Karpas-422 (cell line): ENCODE data around the gene PTPN5. TPM values are rescaled to one million over a fixed set of nuclear protein-coding genes. Genes with fewer than 3 reads are reported as not detected.
"Not testable (repeated sequence)": the region's sequence is repeated elsewhere in the genome, so short reads cannot be mapped to it uniquely, and the experiment has no call there.

ENCODE experiments used
- DNase-seq: peaks from one replicate; pipeline ENCODE4 v3.0.0-alpha.2; 2015
- H2AFZ ChIP-seq: fragments of 200-600 bp; sonication (generic); 2 replicates; pipeline ENCODE4 v1.6.1; 2014; ENCODE audit warnings: antibody characterized with exemption, low read length, mixed read lengths
- H3K27ac ChIP-seq: fragments of 200-600 bp; sonication (generic); 2 replicates; pipeline ENCODE4 v1.5.1; 2014; ENCODE audit warnings: mild to moderate bottlenecking, low read length, moderate library complexity
- H3K27me3 ChIP-seq: fragments of 200-600 bp; sonication (generic); 2 replicates; pipeline ENCODE4 v1.6.1; 2014; ENCODE audit warnings: low read length, mixed read lengths
- H3K36me3 ChIP-seq: fragments of 200-600 bp; sonication (generic); 2 replicates; pipeline ENCODE4 v1.6.1; 2014; ENCODE audit warnings: low read length, mixed read lengths; ENCODE audit not compliant: insufficient read depth
- H3K4me1 ChIP-seq: fragments of 200-600 bp; sonication (generic); 2 replicates; pipeline ENCODE4 v1.6.1; 2014; ENCODE audit warnings: mild to moderate bottlenecking, low read length, mixed read lengths
- H3K4me2 ChIP-seq: fragments of 200-600 bp; sonication (generic); 2 replicates; pipeline ENCODE4 v1.6.1; 2014; ENCODE audit warnings: low read length, low read depth, mild to moderate bottlenecking; ENCODE audit not compliant: poor library complexity, severe bottlenecking
- H3K4me3 ChIP-seq: fragments of 200-600 bp; sonication (generic); 2 replicates; pipeline ENCODE4 v1.5.1; 2014; ENCODE audit warnings: mild to moderate bottlenecking, antibody characterized with exemption, low read length, mixed read lengths
- H3K79me2 ChIP-seq: fragments of 200-600 bp; sonication (generic); 2 replicates; pipeline ENCODE4 v1.6.1; 2014; ENCODE audit warnings: mild to moderate bottlenecking, low read length, mixed read lengths
- H3K9ac ChIP-seq: fragments of 200-600 bp; sonication (generic); 2 replicates; pipeline ENCODE4 v1.6.0; 2014; ENCODE audit warnings: low read length
- H3K9me2 ChIP-seq: fragments of 200-600 bp; sonication (generic), shearing (Covaris generic); replicated peaks from 2 replicates; pipeline ENCODE4 v1.6.0; 2014; ENCODE audit warnings: mild to moderate bottlenecking, low read length, moderate library complexity; ENCODE audit not compliant: insufficient read depth
- H3K9me3 ChIP-seq: fragments of 300-700, 200-600 bp; sonication (generic); 2 replicates; pipeline ENCODE4 v1.6.1; 2014; ENCODE audit warnings: low read length, mixed read lengths
- H4K20me1 ChIP-seq: fragments of 200-600 bp; sonication (generic); 2 replicates; pipeline ENCODE4 v1.6.1; 2014; ENCODE audit warnings: mild to moderate bottlenecking, antibody characterized with exemption, low read length, low read depth; ENCODE audit not compliant: insufficient read depth
- total RNA-seq: library from RNA; depleted of rRNA; stranded (reverse); fragments of >200 nt; shearing (Covaris generic); gene quantifications from 2 replicates; pipeline ENCODE4 v1.2.3, GENCODE V29; 2014; ENCODE audit warnings: low replicate concordance; rRNA removed

The PTPN5 gene
- total RNA-seq, 1 experiment from 2014 or later = not detected

DNA sequence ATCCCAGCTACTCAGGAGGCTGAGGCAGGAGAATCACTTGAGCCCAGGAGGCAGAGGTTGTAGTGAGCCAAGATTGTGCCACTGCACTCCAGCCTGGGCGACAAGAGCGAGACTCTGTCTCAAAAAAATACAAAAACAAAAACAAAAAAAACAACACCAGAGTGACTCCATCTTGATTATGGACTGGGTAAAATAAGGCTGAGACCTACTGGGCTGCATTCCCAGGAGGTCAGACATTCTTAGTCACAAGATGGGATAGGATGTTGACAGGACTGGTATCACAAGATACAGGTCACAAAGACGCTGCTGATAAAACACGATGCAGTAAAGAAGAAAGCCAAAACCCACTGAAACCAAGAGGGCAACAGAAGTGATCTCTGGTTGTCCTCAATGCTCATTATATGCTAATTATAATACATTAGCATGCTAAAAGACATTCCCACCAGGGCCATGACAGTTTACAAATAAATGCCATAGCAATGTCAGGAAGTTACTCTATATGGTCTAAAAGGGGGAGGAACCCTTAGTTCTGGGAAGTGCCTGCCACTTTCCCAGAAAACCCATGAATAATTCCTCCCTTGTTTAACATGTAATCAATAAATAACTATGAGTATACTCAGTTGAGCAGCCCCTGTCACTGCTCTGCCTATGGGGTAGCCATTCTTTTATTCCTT is 100.0 kb downstream of the PTPN5 start:
- H3K27ac ChIP-seq, H3K79me2 ChIP-seq, H3K4me3 ChIP-seq, H3K9me3 ChIP-seq, H3K9ac ChIP-seq, H3K4me1 ChIP-seq, H4K20me1 ChIP-seq, DNase-seq, H3K9me2 ChIP-seq, H2AFZ ChIP-seq, H3K27me3 ChIP-seq, H3K4me2 ChIP-seq, H3K36me3 ChIP-seq: not testable (repeated sequence)

DNA sequence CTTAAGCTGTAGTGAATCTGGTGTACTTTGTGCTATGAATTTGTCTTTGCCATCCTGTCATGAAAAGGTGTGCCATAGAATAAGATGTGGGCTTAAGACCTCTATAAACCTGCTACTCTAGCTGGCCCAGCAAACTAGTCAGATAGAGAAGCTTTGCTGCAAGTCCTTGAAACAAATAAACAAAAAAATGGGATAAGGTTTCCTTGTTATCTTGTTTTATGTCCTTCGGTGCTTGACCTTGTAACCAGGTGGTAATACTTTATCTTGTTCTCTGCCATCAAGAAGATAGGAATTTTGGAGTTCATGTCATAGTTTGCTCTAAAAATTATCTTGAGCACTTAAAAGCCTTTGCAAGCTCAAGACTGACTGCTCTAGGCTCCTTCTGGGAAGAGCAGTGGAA is 107.3 kb downstream of the PTPN5 start:
- Histone ChIP-seq H3K4me1 (no peaks in the 10 kb centered on the region), H3K9ac (no peak overlapping the region), H3K27me3 (no peaks in the 10 kb centered on the region), H4K20me1 (no peaks in the 10 kb centered on the region), H3K4me3 (no peak overlapping the region), H3K36me3 (no peaks in the 10 kb centered on the region), H3K9me3 (no peaks in the 10 kb centered on the region), H3K27ac (no peak overlapping the region), H3K4me2 (no peak overlapping the region), H3K79me2 (no peaks in the 10 kb centered on the region), H3K9me2 (no peaks in the 10 kb centered on the region), H2AFZ (no peak overlapping the region)
- DNase-seq = no peak

DNA sequence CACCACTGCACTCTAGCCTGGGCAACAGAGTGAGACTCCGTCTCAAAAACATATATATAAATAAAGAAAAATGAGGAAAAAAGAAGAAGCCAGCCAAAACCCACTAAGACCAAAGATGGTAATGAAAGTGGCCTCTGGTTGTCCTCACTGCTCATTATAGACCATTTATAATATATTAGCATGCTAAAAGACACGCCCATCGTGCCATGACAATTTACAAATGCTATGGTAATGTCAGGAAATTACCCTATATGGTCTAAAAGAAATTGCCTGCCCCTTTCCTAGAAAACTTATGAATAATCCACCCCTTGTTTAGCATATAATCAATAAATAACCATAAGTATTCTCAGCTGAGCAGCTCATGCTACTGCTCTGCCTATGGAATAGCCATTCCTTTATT is 109.1 kb downstream of the PTPN5 start:
- H3K4me1 ChIP-seq = no peaks in the 10 kb centered on the region
- H3K27me3 ChIP-seq = no peaks in the 10 kb centered on the region
- H3K9ac ChIP-seq = no peak overlapping the region
- H3K4me2 ChIP-seq = no peak overlapping the region
- H3K27ac ChIP-seq = no peak overlapping the region
- no peaks in the 10 kb centered on the region for H3K79me2 ChIP-seq
- H3K36me3 ChIP-seq = no peaks in the 10 kb centered on the region
- no peaks in the 10 kb centered on the region for H3K9me3 ChIP-seq
- no peak overlapping the region for H2AFZ ChIP-seq
- no peak overlapping the region for H3K4me3 ChIP-seq
- H3K9me2 ChIP-seq = no peaks in the 10 kb centered on the region
- H4K20me1 ChIP-seq = no peaks in the 10 kb centered on the region
- no peak for DNase-seq

DNA sequence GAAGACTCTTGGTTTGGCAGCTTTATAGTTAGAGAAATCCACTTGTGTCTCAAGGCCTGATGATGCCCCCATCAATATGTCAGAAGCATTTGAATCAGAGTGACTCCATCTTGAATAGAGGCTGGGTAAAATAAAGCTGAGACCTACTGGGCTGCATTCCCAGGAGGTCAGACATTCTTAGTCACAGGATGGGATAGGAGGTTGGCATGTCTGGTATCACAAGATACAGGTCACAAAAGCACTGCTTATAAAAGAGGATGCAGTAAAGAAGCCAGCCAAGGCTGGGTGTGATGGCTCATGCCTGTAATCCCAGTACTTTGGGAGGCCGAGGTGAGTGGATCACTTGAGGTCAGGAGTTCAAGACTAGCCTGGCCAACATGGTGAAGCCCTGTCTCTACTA is 109.6 kb downstream of the PTPN5 start:
- not testable (repeated sequence) for H2AFZ ChIP-seq, DNase-seq, H3K36me3 ChIP-seq, H3K4me3 ChIP-seq, H3K4me1 ChIP-seq, H3K27me3 ChIP-seq, H3K9ac ChIP-seq, H3K9me3 ChIP-seq, H3K79me2 ChIP-seq, H3K4me2 ChIP-seq, H3K9me2 ChIP-seq, H3K27ac ChIP-seq, H4K20me1 ChIP-seq

Other genes starting within 250 kb of the PTPN5 start
- 10.4 and 14.8 TPM in 2 replicates for gene UEVLD, start 203.1 kb downstream of the PTPN5 start, total RNA-seq
- gene MISFA, start 192.0 kb downstream of the PTPN5 start, total RNA-seq = 1.2 TPM in 1 of 2 replicates, not detected in the other
- 11.1 TPM in 2 replicates for gene SPTY2D1, start 157.5 kb downstream of the PTPN5 start, total RNA-seq
- 0.14 and 0.45 TPM in 2 replicates for gene TMEM86A, start 93.0 kb downstream of the PTPN5 start, total RNA-seq
- gene IGSF22, start 65.6 kb downstream of the PTPN5 start, total RNA-seq = not detected in 2 replicates
- not detected in 2 replicates for gene MRGPRX1, start 147.6 kb upstream of the PTPN5 start, total RNA-seq